Measurements from ENCODE around the gene PIN1.

- TF ChIP-seq CTCF (IDR thresholded peaks at IDR 0.05) (no peak), POLR2A (IDR thresholded peaks at IDR 0.05) (no peak)
These were observed 903 bp downstream of the PIN1 start for GRCh38 chr19:9836021-9836420.
